ENCODE data around the gene LRMDA.

Gene LRMDA

DNA sequence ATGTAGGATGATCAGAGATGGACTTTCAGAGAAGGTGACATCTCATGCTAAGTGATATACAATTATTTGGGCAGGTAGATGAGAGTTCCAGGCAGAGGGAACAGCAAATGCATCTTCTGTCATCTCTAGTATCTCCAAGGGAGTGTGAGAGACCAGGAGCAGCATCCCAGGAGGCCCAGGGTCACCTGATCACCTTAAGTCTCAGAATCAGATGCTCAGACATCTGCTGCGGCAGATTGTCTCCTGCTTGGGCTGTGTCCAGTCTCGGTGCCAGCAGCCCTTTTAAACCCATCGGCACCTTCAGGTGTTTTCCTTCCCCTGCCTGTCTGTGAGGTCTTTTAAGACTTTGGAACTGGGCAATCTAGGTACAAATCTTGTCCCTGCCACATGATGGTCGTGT, 690.6 kb downstream of the LRMDA start:
- Histone ChIP-seq H3K9me3 (no peaks in the 10 kb centered on the region), H3K4me3 (no peak overlapping the region), H3K36me3 (no peaks in the 10 kb centered on the region), H3K27ac (no peak overlapping the region), H3K27me3 (no peaks in the 10 kb centered on the region), H3K4me1 (peaks cover 0 to 26% (median 3%) of the 10 kb centered on the region in 4 donors)
- TF ChIP-seq, protein P1, sequence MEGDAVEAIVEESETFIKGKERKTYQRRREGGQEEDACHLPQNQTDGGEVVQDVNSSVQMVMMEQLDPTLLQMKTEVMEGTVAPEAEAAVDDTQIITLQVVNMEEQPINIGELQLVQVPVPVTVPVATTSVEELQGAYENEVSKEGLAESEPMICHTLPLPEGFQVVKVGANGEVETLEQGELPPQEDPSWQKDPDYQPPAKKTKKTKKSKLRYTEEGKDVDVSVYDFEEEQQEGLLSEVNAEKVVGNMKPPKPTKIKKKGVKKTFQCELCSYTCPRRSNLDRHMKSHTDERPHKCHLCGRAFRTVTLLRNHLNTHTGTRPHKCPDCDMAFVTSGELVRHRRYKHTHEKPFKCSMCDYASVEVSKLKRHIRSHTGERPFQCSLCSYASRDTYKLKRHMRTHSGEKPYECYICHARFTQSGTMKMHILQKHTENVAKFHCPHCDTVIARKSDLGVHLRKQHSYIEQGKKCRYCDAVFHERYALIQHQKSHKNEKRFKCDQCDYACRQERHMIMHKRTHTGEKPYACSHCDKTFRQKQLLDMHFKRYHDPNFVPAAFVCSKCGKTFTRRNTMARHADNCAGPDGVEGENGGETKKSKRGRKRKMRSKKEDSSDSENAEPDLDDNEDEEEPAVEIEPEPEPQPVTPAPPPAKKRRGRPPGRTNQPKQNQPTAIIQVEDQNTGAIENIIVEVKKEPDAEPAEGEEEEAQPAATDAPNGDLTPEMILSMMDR (IDR thresholded peaks at IDR 0.05) = no peak
- intact Hi-C loops (cut with DNase I; ENCODE audit: low total_unique reads) = no loop called here
- no peak for DNase-seq

DNA sequence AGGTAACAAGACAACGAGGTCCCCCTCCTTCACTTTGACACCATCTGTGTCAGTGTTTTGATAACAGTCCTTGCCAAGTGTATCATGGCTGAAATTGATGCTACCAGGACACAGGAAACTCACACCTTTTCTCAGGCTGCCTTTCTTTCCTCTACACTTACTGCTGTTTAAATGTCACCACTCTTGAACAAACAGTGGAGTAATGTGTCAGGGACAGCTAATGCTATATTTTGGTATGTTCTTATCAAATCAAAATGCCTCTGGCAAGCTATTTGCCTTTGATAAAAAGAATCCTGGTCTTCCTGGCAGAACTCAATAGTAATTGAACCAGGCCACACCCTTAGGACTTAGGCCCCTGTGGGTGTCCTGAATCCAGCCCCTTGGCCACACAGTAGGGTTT, 692.9 kb downstream of the LRMDA start:
- no peaks in the 10 kb centered on the region for H3K27me3 ChIP-seq
- TF ChIP-seq, protein P1 (IDR thresholded peaks at IDR 0.05) = no peak
- no peak overlapping the region for H3K27ac ChIP-seq
- H3K4me1 ChIP-seq = peaks cover 0 to 12% (median 3%) of the 10 kb centered on the region in 4 donors
- intact Hi-C loops (cut with DNase I; ENCODE audit: low total_unique reads) = no loop called here
- H3K4me3 ChIP-seq = no peak overlapping the region
- DNase-seq = no peak
- no peaks in the 10 kb centered on the region for H3K9me3 ChIP-seq
- H3K36me3 ChIP-seq = no peaks in the 10 kb centered on the region

DNA sequence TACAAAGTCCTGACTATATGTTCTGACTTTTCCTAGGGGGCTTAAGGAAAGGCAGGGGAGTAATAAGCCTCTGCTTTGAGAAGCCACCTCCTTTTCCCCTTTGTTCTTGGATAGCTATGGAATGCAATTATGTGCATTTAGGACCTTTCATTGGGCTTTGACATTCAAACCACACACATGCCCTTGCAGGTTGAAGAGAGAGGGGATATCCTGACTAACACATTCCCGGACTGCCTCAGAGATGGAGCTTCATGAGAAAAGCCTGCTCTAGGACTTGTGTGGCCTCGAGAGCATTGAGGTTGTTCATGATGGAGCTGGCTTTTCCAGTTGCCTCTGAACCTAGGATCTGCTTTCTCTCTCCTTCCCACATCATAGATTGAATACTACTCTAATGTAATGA, 694.5 kb downstream of the LRMDA start:
- H3K36me3 ChIP-seq = no peaks in the 10 kb centered on the region
- H3K27me3 ChIP-seq = no peaks in the 10 kb centered on the region
- no peak overlapping the region for H3K27ac ChIP-seq
- intact Hi-C loops (cut with DNase I; ENCODE audit: low total_unique reads) = no loop called here
- no peak overlapping the region for H3K4me3 ChIP-seq
- H3K9me3 ChIP-seq = no peaks in the 10 kb centered on the region
- no peak for DNase-seq
- H3K4me1 ChIP-seq = no peaks in the 10 kb centered on the region
- TF ChIP-seq, protein P1 (IDR thresholded peaks at IDR 0.05) = no peak

DNA sequence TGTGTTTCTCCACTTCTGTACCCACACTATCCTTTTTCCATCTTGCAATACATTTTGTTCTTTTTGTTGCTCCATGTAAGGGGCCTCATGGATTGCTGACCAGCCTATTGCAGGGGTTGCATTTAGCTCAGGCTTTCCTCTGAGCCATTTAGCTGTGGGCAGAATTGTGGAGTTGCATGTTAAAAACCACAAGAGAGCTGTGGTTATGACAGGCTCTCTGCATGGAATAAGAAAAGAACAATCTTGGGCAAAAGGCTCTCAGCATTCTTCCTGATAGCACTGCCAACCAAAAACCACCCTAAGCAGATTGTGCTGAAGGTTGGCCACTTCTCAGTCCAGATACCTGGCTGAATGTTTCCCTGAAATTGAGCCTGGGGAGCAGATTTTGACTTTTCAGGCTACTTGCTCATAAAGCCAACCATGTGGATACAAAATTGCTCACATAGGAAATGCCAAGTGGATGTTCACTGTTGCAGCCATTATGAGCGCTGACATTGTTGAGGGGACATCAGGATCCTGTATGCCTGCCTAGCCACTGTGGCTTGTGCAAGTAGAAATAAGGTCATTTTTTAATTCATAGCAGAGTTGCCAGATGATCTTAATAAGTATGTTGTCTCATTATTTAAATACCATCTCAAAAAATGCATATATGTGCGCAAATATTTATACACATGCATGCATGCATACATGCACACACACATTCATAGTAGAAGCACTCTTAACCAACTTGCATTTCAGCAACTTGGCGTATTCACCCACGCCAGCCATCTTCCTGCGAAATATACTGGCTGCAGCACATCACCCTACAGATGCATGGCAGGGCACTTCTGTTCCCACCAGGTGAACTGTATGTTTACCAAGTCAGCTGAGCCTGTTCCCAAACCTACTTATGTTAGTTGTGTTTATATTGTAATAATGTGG, 695.4 kb downstream of the LRMDA start:
- no peak overlapping the region for H3K27ac ChIP-seq
- no peak for DNase-seq
- intact Hi-C loops (cut with DNase I; ENCODE audit: low total_unique reads) = no loop called here

DNA sequence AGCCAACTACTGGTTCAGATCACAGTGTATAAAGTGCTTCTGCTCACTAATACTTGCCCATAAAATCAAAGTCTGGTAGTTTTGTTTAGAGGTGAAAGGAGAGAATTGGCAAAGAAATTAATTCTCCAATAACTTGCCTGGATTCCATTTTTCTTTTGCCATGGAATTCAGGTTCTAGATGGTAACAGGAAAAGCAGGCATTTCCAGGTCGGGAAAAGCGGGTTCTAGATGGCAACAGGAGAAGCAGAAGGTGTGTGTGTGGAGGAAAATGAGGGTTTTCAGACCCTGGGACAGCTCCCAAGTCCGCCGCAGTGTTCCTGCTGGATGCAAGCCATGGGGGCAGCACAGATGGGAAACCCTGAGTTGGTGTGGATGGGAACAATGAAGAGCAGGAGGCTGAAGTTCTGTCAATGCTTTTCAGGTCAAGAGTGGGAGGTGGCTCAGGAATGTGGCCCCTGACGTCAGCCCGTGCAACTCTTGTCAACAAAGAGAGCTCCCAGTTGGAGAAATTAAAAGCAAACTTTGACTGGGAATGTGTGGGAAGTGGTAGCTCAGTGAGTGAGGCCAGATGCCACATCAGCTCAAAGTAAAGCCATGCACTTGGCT, 696.7 kb downstream of the LRMDA start:
- H3K4me1 ChIP-seq = no peaks in the 10 kb centered on the region
- no peaks in the 10 kb centered on the region for H3K27me3 ChIP-seq
- no peaks in the 10 kb centered on the region for H3K9me3 ChIP-seq
- intact Hi-C loops (cut with DNase I; ENCODE audit: low total_unique reads) = no loop called here
- TF ChIP-seq, protein P1 (IDR thresholded peaks at IDR 0.05) = no peak
- H3K27ac ChIP-seq = no peak overlapping the region
- H3K36me3 ChIP-seq = no peaks in the 10 kb centered on the region
- H3K4me3 ChIP-seq = no peak overlapping the region
- no peak for DNase-seq

More for the DNA sequence above, 695.4 kb downstream of the LRMDA start:
- no peaks in the 10 kb centered on the region for H3K27me3 ChIP-seq
- H3K9me3 ChIP-seq = no peaks in the 10 kb centered on the region
- TF ChIP-seq, protein P1 (IDR thresholded peaks at IDR 0.05) = no peak
- H3K4me1 ChIP-seq = no peaks in the 10 kb centered on the region
- H3K4me3 ChIP-seq = no peak overlapping the region
- H3K36me3 ChIP-seq = no peaks in the 10 kb centered on the region

All from tibial artery (tissue), 4 donors.